ENCODE data around the gene PDE7B.

Gene PDE7B

GRCh38 chr6:135883536-135883935 lies 32.0 kb downstream of the PDE7B start:
- Histone ChIP-seq H3K9ac (ENCODE audit: low read length) (no peak overlapping the region), H3K4me1 (ENCODE audit: low read length) (peaks cover 4% of the 10 kb centered on the region; the same call in 1 of the 2 replicates), H3K9me3 (replicated peaks; ENCODE audit: insufficient read depth, low read length) (no peaks in the 10 kb centered on the region), H3F3A (ENCODE audit: insufficient read depth, low read length) (no peaks in the 10 kb centered on the region), H3K79me2 (ENCODE audit: low read length) (no peaks in the 10 kb centered on the region), H2AFZ (ENCODE audit: low read length) (no peak overlapping the region), H3K36me3 (replicated peaks; ENCODE audit: insufficient read depth, low read length) (no peaks in the 10 kb centered on the region), H3K4me2 (ENCODE audit: low read depth, low read length) (no peak overlapping the region), H3K27me3 (replicated peaks; ENCODE audit: insufficient read depth, low read length) (no peaks in the 10 kb centered on the region), H4K20me1 (ENCODE audit: insufficient read depth, low read length) (no peaks in the 10 kb centered on the region), H3K27ac (ENCODE audit: low read length) (no peak overlapping the region), H3K9me2 (replicated peaks; ENCODE audit: insufficient read depth, low read length) (no peaks in the 10 kb centered on the region), H3K4me3 (ENCODE audit: low read length) (no peak overlapping the region)
- DNase-seq = no peak
- TF ChIP-seq EZH2 (optimal IDR thresholded peaks at IDR 0.05; ENCODE audit: low read depth, low read length) (no peak), EZH2phosphoT487 (IDR thresholded peaks at IDR 0.05; ENCODE audit: low read length) (no peak)
- TF ChIP-seq, protein P1, sequence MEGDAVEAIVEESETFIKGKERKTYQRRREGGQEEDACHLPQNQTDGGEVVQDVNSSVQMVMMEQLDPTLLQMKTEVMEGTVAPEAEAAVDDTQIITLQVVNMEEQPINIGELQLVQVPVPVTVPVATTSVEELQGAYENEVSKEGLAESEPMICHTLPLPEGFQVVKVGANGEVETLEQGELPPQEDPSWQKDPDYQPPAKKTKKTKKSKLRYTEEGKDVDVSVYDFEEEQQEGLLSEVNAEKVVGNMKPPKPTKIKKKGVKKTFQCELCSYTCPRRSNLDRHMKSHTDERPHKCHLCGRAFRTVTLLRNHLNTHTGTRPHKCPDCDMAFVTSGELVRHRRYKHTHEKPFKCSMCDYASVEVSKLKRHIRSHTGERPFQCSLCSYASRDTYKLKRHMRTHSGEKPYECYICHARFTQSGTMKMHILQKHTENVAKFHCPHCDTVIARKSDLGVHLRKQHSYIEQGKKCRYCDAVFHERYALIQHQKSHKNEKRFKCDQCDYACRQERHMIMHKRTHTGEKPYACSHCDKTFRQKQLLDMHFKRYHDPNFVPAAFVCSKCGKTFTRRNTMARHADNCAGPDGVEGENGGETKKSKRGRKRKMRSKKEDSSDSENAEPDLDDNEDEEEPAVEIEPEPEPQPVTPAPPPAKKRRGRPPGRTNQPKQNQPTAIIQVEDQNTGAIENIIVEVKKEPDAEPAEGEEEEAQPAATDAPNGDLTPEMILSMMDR (IDR thresholded peaks at IDR 0.05; ENCODE audit: low read length) = no peak

GRCh38 chr6:135884136-135884535 lies 32.6 kb downstream of the PDE7B start:
- Histone ChIP-seq H3K4me3 (ENCODE audit: low read length) (no peak overlapping the region), H3K4me1 (ENCODE audit: low read length) (peaks cover 4% of the 10 kb centered on the region; the same call in 1 of the 2 replicates), H3K79me2 (ENCODE audit: low read length) (no peaks in the 10 kb centered on the region), H3F3A (ENCODE audit: insufficient read depth, low read length) (no peaks in the 10 kb centered on the region), H3K9me3 (replicated peaks; ENCODE audit: insufficient read depth, low read length) (no peaks in the 10 kb centered on the region), H3K27ac (ENCODE audit: low read length) (no peak overlapping the region), H3K9ac (ENCODE audit: low read length) (no peak overlapping the region), H3K27me3 (replicated peaks; ENCODE audit: insufficient read depth, low read length) (no peaks in the 10 kb centered on the region), H3K9me2 (replicated peaks; ENCODE audit: insufficient read depth, low read length) (no peaks in the 10 kb centered on the region), H3K36me3 (replicated peaks; ENCODE audit: insufficient read depth, low read length) (no peaks in the 10 kb centered on the region), H4K20me1 (ENCODE audit: insufficient read depth, low read length) (no peaks in the 10 kb centered on the region), H3K4me2 (ENCODE audit: low read depth, low read length) (no peak overlapping the region), H2AFZ (ENCODE audit: low read length) (no peak overlapping the region)
- no peak for DNase-seq
- TF ChIP-seq, protein P1 (IDR thresholded peaks at IDR 0.05; ENCODE audit: low read length) = no peak
- TF ChIP-seq EZH2 (optimal IDR thresholded peaks at IDR 0.05; ENCODE audit: low read depth, low read length) (no peak), EZH2phosphoT487 (IDR thresholded peaks at IDR 0.05; ENCODE audit: low read length) (no peak)

GRCh38 chr6:135887069-135887468 lies 35.6 kb downstream of the PDE7B start:
- Histone ChIP-seq H4K20me1 (ENCODE audit: insufficient read depth, low read length) (no peaks in the 10 kb centered on the region), H3K9ac (ENCODE audit: low read length) (no peak overlapping the region), H3K4me1 (ENCODE audit: low read length) (no peaks in the 10 kb centered on the region), H3F3A (ENCODE audit: insufficient read depth, low read length) (no peaks in the 10 kb centered on the region), H3K4me2 (ENCODE audit: low read depth, low read length) (no peak overlapping the region), H3K27ac (ENCODE audit: low read length) (no peak overlapping the region), H3K9me2 (replicated peaks; ENCODE audit: insufficient read depth, low read length) (no peaks in the 10 kb centered on the region), H3K27me3 (replicated peaks; ENCODE audit: insufficient read depth, low read length) (no peaks in the 10 kb centered on the region), H3K9me3 (replicated peaks; ENCODE audit: insufficient read depth, low read length) (no peaks in the 10 kb centered on the region), H3K79me2 (ENCODE audit: low read length) (no peaks in the 10 kb centered on the region), H2AFZ (ENCODE audit: low read length) (no peak overlapping the region), H3K36me3 (replicated peaks; ENCODE audit: insufficient read depth, low read length) (no peaks in the 10 kb centered on the region), H3K4me3 (ENCODE audit: low read length) (no peak overlapping the region)
- TF ChIP-seq, protein P1 (IDR thresholded peaks at IDR 0.05; ENCODE audit: low read length) = no peak
- TF ChIP-seq EZH2phosphoT487 (IDR thresholded peaks at IDR 0.05; ENCODE audit: low read length) (no peak), EZH2 (optimal IDR thresholded peaks at IDR 0.05; ENCODE audit: low read depth, low read length) (no peak)
- DNase-seq = no peak

Data from MM.1S (cell line).